HG03521 (cell line): ENCODE data around the gene RBFA.
A peak's percentile ranks its signal among the peaks of the same experiment; 100 is the strongest.
"Not testable (repeated sequence)": the region's sequence is repeated elsewhere in the genome, so short reads cannot be mapped to it uniquely, and the experiment has no call there.

Experiments used
- ATAC-seq: cut with Tn5 transposase; IDR thresholded peaks from one replicate; pipeline ENCODE4 v1.9.1; 2021; ENCODE audit warnings: mild to moderate bottlenecking, moderate library complexity; ENCODE audit not compliant: unreplicated experiment

RBFA gene

GRCh38 chr18:80034068-80034851 is at the start of gene RBFA:
Gene RBFA, plus strand, starts transcription at chr18:80034434. Its CDS starts 62 bp downstream, at chr18:80034496.
- peak; percentile 67 for ATAC-seq

GRCh38 chr18:79985172-79985571 is 49.1 kb upstream of the RBFA start:
- no peak for ATAC-seq

DNA sequence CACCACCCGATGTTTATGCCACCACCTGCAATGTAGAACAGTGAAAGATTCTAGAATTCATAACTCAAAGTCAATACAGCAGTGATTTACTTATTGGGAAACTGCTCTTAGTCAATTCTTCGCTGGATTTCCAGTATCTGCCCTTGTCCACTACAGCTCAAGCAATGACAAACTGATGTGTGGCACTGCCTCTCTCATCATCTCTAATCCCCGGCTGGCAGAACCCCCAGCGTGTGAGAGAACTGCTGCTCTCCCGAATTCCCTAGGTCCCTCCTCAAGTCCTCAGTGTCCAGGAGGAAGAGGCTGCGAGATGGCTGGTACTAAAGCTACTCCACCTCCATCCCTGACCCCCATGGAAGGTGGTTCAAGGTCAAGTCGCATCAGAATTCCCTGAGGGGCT is 47.5 kb upstream of the RBFA start:
- no peak for ATAC-seq

- no peak for ATAC-seq
These were observed 46.7 kb upstream of the RBFA start for GRCh38 chr18:79987566-79987965.

DNA sequence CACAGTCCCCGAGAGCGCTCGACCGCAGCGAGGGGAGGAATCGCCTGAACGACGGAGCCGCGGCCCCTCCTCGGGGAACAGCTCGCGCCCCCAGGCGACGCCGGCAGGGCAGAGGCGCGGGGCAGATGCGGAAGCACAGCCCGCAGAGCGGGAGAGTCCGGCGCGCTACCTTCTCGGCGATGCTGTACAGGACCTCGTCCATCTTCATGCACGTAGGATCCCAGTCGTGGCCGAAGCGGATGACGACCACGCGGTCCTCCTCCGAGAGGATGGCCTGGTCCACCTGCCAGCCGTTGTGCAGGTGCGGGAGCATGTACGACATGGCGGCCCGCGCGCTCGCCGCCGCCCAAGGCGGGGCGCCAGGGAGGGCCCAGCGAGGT is 46.2 kb upstream of the RBFA start:
- peak; percentile 54 for ATAC-seq

GRCh38 chr18:79988451-79989194 is 45.6 kb upstream of the RBFA start, which contains the start of gene TXNL4A:
Gene TXNL4A, minus strand, starts transcription at chr18:79988563. Its CDS starts 171 bp downstream, at chr18:79988392.
- peak; percentile 95 for ATAC-seq

DNA sequence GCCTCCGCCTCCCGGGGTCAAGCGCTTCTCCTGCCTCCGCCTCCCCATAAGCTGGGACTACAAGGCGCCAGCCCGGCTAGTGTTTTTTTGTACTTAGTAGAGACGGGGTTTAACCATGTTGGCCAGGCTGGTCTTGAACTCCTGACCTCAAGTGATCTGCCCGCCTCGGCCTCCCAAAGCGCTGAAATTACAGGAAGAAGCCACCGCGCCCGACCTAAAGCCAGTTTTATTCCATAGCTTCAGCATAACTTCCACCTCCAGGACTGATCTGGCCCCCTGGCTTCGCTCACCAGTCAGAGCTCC is 45.1 kb upstream of the RBFA start:
- ATAC-seq: no peak

DNA sequence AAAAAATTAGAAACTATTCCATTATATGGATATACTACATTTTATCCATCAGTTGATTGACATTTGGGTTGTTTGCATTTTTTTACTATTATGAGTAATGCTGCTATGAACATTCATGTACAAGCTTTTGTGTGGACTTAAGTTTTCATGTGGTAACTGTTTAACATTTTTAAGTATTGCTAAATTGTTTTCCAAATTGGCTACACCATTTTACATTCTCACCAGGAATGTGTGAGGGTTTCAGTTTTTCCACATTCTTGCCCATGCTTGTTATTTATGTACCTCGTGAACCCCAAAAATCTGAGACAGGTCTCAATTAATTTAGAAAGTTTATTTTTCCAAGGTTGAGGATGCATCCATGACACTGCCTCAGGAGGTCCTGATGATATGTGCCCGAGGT is 42.7 kb upstream of the RBFA start:
- no peak for ATAC-seq

DNA sequence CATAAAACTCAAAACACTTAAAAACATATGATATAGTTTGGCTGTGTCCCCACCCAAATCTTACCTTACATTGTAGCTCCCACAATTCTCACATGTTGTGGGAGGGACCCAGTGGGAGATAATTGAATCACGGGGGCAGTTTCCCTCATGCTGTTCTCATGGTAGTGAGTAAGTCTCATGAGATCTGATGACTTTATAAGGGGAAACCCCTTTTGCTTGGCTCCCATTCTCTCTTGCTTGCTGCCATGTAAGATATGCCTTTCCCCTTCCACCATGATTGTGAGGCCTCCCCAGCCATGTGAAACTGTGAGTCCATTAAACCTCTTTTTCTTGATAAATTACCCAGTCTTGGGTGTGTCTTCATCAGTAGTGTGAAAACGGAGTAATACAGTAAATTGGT is 34.5 kb upstream of the RBFA start:
- ATAC-seq: not testable (repeated sequence)

DNA sequence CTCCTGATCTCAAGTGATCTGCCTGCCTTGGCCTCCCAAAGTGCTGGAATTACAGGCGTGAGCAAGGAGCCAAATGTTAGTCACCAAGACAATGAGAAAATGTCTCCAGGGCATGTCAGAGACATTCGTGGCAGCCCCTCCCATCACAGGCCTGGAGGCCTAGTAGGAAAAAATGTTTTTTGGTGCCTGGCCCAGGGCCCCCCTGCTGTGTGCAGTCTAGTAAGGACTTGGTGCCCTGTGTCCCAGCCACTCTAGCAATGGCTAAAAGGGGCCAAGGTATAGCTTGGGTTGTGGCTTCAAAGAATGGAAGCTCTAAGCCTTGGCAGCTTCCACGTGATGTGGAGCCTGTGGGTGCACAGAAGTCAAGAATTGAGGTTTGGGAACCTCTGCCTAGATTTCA is 33.4 kb upstream of the RBFA start:
- no peak for ATAC-seq

DNA sequence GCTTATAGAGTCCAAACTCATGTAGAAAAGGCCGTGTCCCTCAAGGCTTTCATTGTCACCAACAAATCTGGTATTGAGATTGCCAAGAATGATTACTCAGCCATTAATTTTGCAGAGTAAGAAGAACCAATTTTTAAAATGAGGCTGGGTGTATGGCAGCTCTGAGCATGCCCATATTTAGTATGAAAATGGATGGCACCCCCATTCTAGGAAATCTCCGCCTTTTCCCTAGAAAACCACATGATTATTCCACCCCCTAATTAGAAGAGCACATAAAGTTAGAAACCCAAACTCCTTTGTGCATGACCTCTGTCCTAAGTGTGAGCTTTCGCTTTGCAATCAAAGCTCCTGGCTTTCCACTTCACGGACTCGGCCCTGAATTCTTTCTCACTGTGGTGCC is 31.8 kb upstream of the RBFA start:
- no peak for ATAC-seq

DNA sequence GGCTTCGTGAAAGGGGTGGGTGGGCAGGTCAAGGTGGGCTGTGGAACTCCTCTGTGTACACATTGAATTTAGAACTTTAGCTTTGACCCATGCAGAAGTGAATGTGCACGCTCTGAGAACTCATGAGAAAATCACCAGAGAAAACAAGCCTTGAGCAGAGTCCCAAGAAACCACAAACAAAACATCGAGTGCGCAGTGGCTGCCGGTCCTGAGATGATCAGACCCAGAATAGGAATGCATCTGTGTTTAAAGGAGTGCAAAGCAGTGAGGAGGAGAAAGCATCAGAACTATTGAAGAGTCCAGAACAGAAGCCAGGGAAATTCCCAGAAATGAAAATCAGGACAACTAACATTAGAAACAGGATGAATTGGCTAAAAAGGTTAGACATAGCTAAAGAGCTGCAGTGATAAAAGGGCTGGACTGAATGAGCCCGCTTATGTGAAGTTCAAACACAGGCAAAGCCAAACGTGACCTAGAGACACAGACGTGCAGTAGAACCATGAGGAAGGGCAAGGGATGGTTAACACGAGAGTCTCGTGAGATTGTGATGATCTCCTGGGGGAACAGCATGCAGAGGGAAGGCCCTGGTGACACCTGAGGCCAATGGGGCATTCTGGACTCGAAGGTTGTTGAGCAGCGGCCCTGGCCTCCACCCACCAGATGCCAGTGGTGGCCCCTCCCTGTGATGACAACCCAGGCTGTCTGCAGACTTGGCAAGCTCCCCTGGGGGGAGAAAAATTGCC is 29.5 kb upstream of the RBFA start:
- ATAC-seq: no peak

- no peak for ATAC-seq
These were observed 27.5 kb upstream of the RBFA start for GRCh38 chr18:80006724-80007123.

DNA sequence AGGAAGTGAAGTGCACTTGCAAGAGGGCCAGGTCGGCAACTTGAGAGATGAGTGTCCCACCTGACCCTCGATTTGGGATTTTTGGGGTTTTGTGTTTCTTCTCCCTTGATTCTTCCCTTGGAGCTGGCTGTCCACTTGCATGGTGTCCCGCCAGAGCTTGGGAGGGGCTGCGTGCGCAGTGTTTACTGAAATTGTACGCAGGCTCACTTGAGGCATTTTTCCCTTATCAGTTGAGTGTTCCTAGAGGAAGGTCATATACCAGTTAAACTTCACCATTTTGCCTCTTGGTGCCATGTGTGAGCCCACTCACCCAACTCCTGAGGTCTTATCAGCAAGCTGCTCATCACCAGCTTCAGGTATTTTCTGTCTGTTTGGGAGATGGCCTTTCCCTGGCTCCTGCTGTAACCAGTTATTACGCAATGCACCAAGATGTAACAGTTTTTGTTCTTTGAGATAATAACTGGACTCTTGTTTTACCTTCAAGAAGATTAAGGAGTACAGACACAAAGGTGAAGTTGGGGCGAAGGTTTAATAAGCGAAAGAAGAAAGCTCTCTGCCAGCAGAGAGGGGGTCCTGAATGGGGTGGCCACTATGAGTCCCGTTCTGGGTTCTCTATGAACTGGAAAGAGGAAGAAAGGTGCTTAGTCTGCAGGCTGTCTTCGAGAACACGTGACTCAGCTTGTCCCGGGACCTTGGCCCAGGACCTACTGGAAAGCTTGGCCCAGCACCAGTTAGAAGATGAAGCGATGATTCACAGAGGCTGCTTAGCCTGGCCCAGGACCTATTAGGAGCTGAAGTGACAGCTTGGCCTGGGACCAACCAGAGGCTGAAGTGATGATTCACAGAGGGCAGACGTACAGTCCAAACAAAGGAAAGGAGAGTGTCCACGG is 24.3 kb upstream of the RBFA start:
- no peak for ATAC-seq

DNA sequence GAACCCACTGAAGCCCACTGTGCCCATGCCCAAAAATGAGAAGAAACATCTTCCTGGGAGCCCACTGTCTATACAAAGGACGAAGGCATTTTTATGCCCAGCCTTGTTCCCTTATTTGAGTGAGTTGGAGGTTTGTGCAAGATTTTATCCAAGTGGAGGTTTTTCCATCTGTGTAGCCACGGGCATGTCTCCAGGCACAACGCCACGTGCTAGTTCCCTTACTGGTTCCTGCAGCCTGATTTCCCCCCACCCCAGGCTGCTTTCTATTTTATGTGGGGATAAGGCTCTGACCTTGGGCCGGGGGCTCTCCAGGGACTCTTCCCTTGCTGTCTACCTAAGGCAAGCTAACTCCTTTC is 23.7 kb upstream of the RBFA start:
- no peak for ATAC-seq

- not testable (repeated sequence) for ATAC-seq
These were observed 22.6 kb upstream of the RBFA start for GRCh38 chr18:80011496-80012137.

GRCh38 chr18:80012714-80013113 is 21.5 kb upstream of the RBFA start:
- no peak for ATAC-seq

GRCh38 chr18:80022613-80023012 is 11.6 kb upstream of the RBFA start:
- no peak for ATAC-seq

DNA sequence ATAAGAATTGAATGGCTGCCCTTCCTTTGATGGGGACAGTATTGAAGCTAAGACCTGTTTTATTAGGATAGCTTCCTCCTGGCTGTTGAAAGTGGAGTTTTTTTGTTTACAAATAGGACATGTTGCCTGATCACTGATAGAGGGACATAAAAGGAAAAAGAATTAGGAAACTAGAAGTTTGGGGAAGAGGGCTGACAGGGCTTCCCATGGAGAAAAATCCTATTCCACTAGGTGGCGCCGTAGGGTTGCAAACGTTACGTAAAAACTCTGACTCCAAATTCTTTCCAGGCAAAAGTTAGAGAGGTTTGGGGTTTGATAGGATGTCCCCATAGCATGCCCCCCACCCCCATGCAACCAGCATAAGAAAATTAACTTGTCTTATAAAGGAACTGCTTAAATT is 11.1 kb upstream of the RBFA start:
- ATAC-seq: no peak

DNA sequence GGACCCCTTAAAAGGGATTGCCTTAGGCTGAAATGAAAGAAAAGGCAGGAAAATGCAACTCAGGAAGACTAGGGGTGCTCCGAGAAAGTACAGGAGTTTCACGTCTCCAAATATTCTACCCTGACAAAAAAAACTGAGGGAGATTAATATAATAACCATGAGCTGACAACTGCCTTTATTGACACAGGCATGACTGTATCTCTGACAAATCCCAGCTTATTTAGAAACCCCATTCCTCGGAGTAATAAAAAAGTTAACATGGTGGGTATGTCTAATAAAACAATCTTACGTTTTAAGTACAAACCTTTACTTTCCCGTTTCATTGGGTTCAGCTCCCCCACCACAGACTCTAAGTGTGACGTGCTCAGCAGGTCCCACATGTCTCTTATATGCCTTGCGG is 7.9 kb upstream of the RBFA start:
- ATAC-seq: no peak
